AG09309 (cell line): ENCODE measurements around the gene TUBB4B.

Experiments
- DNase-seq: peaks from one replicate; pipeline ENCODE4 v3.0.0-alpha.2; 2010; ENCODE audit warnings: low read depth
- H3K4me3 ChIP-seq: 2 replicates; pipeline ENCODE4 v1.5.1; 2011; ENCODE audit warnings: mild to moderate bottlenecking, low read depth, low read length, moderate library complexity; ENCODE audit not compliant: control insufficient read depth
- CTCF ChIP-seq: IDR thresholded peaks from 2 replicates; pipeline ENCODE4 v1.5.1; 2011; ENCODE audit warnings: mild to moderate bottlenecking, low read depth, low read length, inconsistent platforms; ENCODE audit not compliant: insufficient read depth, control insufficient read depth; ENCODE audit errors: missing control alignments

The TUBB4B gene

GRCh38 chr9:137217276-137218211, 23.5 kb upstream of the TUBB4B start:
- H3K4me3 ChIP-seq = no peak overlapping the region
- DNase-seq = no peak

GRCh38 chr9:137218212-137218753, 22.8 kb upstream of the TUBB4B start:
- no peak overlapping the region for H3K4me3 ChIP-seq

More at GRCh38 chr9:137217276-137218211, 23.5 kb upstream of the TUBB4B start:
- TF ChIP-seq CTCF = no peak

GRCh38 chr9:137218754-137219271, 22.3 kb upstream of the TUBB4B start:
- no peak for DNase-seq
- no peak for TF ChIP-seq CTCF
- no peak overlapping the region for H3K4me3 ChIP-seq

More at GRCh38 chr9:137218212-137218753, 22.8 kb upstream of the TUBB4B start:
- DNase-seq = no peak
- no peak for TF ChIP-seq CTCF

GRCh38 chr9:137219757-137220316, 21.2 kb upstream of the TUBB4B start:
- TF ChIP-seq CTCF = no peak
- H3K4me3 ChIP-seq = no peak overlapping the region
- no peak for DNase-seq

GRCh38 chr9:137220317-137221094, 20.6 kb upstream of the TUBB4B start:
- TF ChIP-seq CTCF = no peak

GRCh38 chr9:137221095-137221505, 20.0 kb upstream of the TUBB4B start:
- H3K4me3 ChIP-seq = no peak overlapping the region
- no peak for DNase-seq
- TF ChIP-seq CTCF = no peak

More at GRCh38 chr9:137220317-137221094, 20.6 kb upstream of the TUBB4B start:
- no peak for DNase-seq
- H3K4me3 ChIP-seq = no peak overlapping the region
